ENCODE data around the gene ANKRD10. TPM values are rescaled to one million over a fixed set of nuclear protein-coding genes. Genes with fewer than 3 reads are reported as not detected.

The ANKRD10 gene
- total RNA-seq, 2 experiments from 2014 or later, result 65.1 to 91.8 TPM

- intact Hi-C loops (cut with DNase I, micrococcal nuclease), result loop anchor here in 1 of 2 experiments (1.0 kb wide), 1 partner anchor 106 kb away; no protein-coding TSS in a partner anchor
- Mint-ChIP-seq H3K9me3 (ENCODE audit: low read depth) (peaks cover 4% of the 10 kb centered on the region), H3K4me1 (peaks cover 33% of the 10 kb centered on the region), H3K4me3 (no peak overlapping the region), H3K36me3 (ENCODE audit: low read depth) (peaks cover 2% of the 10 kb centered on the region), H3K27ac (no peak overlapping the region), H3K27me3 (peaks cover 8% of the 10 kb centered on the region)
- ATAC-seq (peak; percentile 84), DNase-seq (peak; percentile 65)
- ChIA-PET CTCF (interaction anchor here (0.9 to 2.8 kb wide), 4 partner anchors 17 to 123 kb away, joined by 3 to 10 read pairs (median 3); no protein-coding TSS in a partner anchor), POLR2A (no interaction called here)
Observed at GRCh38 chr13:110944121-110944967, 29.5 kb upstream of the ANKRD10 start.

GRCh38 chr13:110942248-110942981 lies 27.5 kb upstream of the ANKRD10 start:
- peak overlapping the region; percentile 72 for H3K27ac Mint-ChIP-seq
- peaks cover 2% of the 10 kb centered on the region for H3K36me3 Mint-ChIP-seq (ENCODE audit: low read depth)
- POLR2A ChIA-PET, result interaction anchor here (0.6 kb wide), 1 partner anchor 15 kb away, joined by 3 read pairs; no protein-coding TSS in a partner anchor
- DNase-seq, result peak; percentile 66
- H3K4me3 Mint-ChIP-seq, result no peak overlapping the region
- H3K9me3 Mint-ChIP-seq (ENCODE audit: low read depth), result peaks cover 4% of the 10 kb centered on the region
- peaks cover 4% of the 10 kb centered on the region for H3K27me3 Mint-ChIP-seq
- peaks cover 40% of the 10 kb centered on the region for H3K4me1 Mint-ChIP-seq
- intact Hi-C loops (cut with DNase I, micrococcal nuclease), result loop anchor here (1.0 kb wide), 2 partner anchors 23 to 27 kb away; partner anchors contain the start of gene ANKRD10 (in 2 of the 2)
- peak; percentile 77 for ATAC-seq
- CTCF ChIA-PET, result interaction anchor here (0.8 to 2.8 kb wide), 3 partner anchors 34 to 125 kb away, joined by 4 to 10 read pairs (median 4); no protein-coding TSS in a partner anchor

GRCh38 chr13:110938662-110939421 lies 24.0 kb upstream of the ANKRD10 start:
- peaks cover 11% of the 10 kb centered on the region for H3K36me3 Mint-ChIP-seq (ENCODE audit: low read depth)
- CTCF ChIA-PET, result no interaction called here
- H3K27ac Mint-ChIP-seq, result no peak overlapping the region
- no peak overlapping the region for H3K4me3 Mint-ChIP-seq
- peaks cover 19% of the 10 kb centered on the region for H3K9me3 Mint-ChIP-seq (ENCODE audit: low read depth)
- peaks cover 30% of the 10 kb centered on the region for H3K4me1 Mint-ChIP-seq
- intact Hi-C loops (cut with DNase I, micrococcal nuclease), result no loop called here
- no peak for DNase-seq
- H3K27me3 Mint-ChIP-seq, result peaks cover 6% of the 10 kb centered on the region
- POLR2A ChIA-PET, result no interaction called here
- ATAC-seq, result peak; percentile 74

GRCh38 chr13:110937511-110938285 lies 22.8 kb upstream of the ANKRD10 start:
- Mint-ChIP-seq H3K9me3 (ENCODE audit: low read depth) (peaks cover 27% of the 10 kb centered on the region), H3K27ac (no peak overlapping the region), H3K4me3 (no peak overlapping the region), H3K36me3 (ENCODE audit: low read depth) (peaks cover 15% of the 10 kb centered on the region), H3K27me3 (peaks cover 7% of the 10 kb centered on the region), H3K4me1 (peaks cover 26% of the 10 kb centered on the region)
- ATAC-seq, result no peak
- CTCF ChIA-PET, result no interaction called here
- intact Hi-C loops (cut with DNase I, micrococcal nuclease), result no loop called here
- no peak for DNase-seq
- POLR2A ChIA-PET, result no interaction called here

- peaks cover 16% of the 10 kb centered on the region for H3K4me1 Mint-ChIP-seq
- no peak overlapping the region for H3K27ac Mint-ChIP-seq
- no peak overlapping the region for H3K4me3 Mint-ChIP-seq
- peaks cover 16% of the 10 kb centered on the region for H3K36me3 Mint-ChIP-seq (ENCODE audit: low read depth)
- no peak for DNase-seq
- intact Hi-C loops (cut with DNase I, micrococcal nuclease), result no loop called here
- no peak for ATAC-seq
- peaks cover 12% of the 10 kb centered on the region for H3K27me3 Mint-ChIP-seq
- peaks cover 28% of the 10 kb centered on the region for H3K9me3 Mint-ChIP-seq (ENCODE audit: low read depth)
- POLR2A ChIA-PET, result no interaction called here
- CTCF ChIA-PET, result no interaction called here
Observed at GRCh38 chr13:110936519-110936918, 21.6 kb upstream of the ANKRD10 start.

GRCh38 chr13:110932588-110932987 lies 17.7 kb upstream of the ANKRD10 start:
- Mint-ChIP-seq H3K27me3 (peaks cover 34% of the 10 kb centered on the region), H3K9me3 (ENCODE audit: low read depth) (peaks cover 28% of the 10 kb centered on the region), H3K27ac (no peak overlapping the region), H3K4me3 (no peak overlapping the region), H3K4me1 (no peaks in the 10 kb centered on the region), H3K36me3 (ENCODE audit: low read depth) (peaks cover 16% of the 10 kb centered on the region)
- DNase-seq, result no peak
- CTCF ChIA-PET, result interaction anchor here (1.2 kb wide), 1 partner anchor 30 kb away, joined by 4 read pairs; no protein-coding TSS in a partner anchor
- intact Hi-C loops (cut with DNase I, micrococcal nuclease), result no loop called here
- POLR2A ChIA-PET, result no interaction called here
- no peak for ATAC-seq

GRCh38 chr13:110929104-110929777 lies 14.4 kb upstream of the ANKRD10 start:
- intact Hi-C loops (cut with DNase I, micrococcal nuclease), result no loop called here

GRCh38 chr13:110925023-110925612 lies 10.2 kb upstream of the ANKRD10 start:
- no peaks in the 10 kb centered on the region for H3K9me3 Mint-ChIP-seq (ENCODE audit: low read depth)
- H3K4me1 Mint-ChIP-seq, result peaks cover 12% of the 10 kb centered on the region
- H3K27ac Mint-ChIP-seq, result no peak overlapping the region
- intact Hi-C loops (cut with DNase I, micrococcal nuclease), result no loop called here
- ATAC-seq, result no peak
- no peak overlapping the region for H3K4me3 Mint-ChIP-seq
- H3K36me3 Mint-ChIP-seq (ENCODE audit: low read depth), result peaks cover 2% of the 10 kb centered on the region
- no peak for DNase-seq
- ChIA-PET CTCF (interaction anchor here (1.2 kb wide), 1 partner anchor 122 kb away, joined by 3 read pairs; no protein-coding TSS in a partner anchor), POLR2A (no interaction called here)
- H3K27me3 Mint-ChIP-seq, result peaks cover 44% of the 10 kb centered on the region

More at GRCh38 chr13:110929104-110929777, 14.4 kb upstream of the ANKRD10 start:
- no peak overlapping the region for H3K4me3 Mint-ChIP-seq
- no peak for DNase-seq
- ATAC-seq, result no peak
- peaks cover 9% of the 10 kb centered on the region for H3K36me3 Mint-ChIP-seq (ENCODE audit: low read depth)
- peaks cover 46% of the 10 kb centered on the region for H3K27me3 Mint-ChIP-seq
- no peak overlapping the region for H3K27ac Mint-ChIP-seq
- no peaks in the 10 kb centered on the region for H3K4me1 Mint-ChIP-seq
- POLR2A ChIA-PET, result no interaction called here
- H3K9me3 Mint-ChIP-seq (ENCODE audit: low read depth), result peaks cover 15% of the 10 kb centered on the region
- CTCF ChIA-PET, result no interaction called here

GRCh38 chr13:110924639-110924934 lies 9.7 kb upstream of the ANKRD10 start:
- H3K4me1 Mint-ChIP-seq, result peaks cover 12% of the 10 kb centered on the region
- H3K9me3 Mint-ChIP-seq (ENCODE audit: low read depth), result no peaks in the 10 kb centered on the region
- DNase-seq, result no peak
- peaks cover 42% of the 10 kb centered on the region for H3K27me3 Mint-ChIP-seq
- no peak overlapping the region for H3K27ac Mint-ChIP-seq
- H3K4me3 Mint-ChIP-seq, result no peak overlapping the region
- no peak for ATAC-seq
- peaks cover 4% of the 10 kb centered on the region for H3K36me3 Mint-ChIP-seq (ENCODE audit: low read depth)
- ChIA-PET CTCF (interaction anchor here (1.2 kb wide), 1 partner anchor 123 kb away, joined by 3 read pairs; no protein-coding TSS in a partner anchor), POLR2A (no interaction called here)
- intact Hi-C loops (cut with DNase I, micrococcal nuclease), result no loop called here

Data from activated CD4-positive, alpha-beta T cell treated with anti-CD3 and anti-CD28 coated beads for 36 hours (primary cell).